Measurements from ENCODE around the gene RELL2.
"Not testable (repeated sequence)": the region's sequence is repeated elsewhere in the genome, so short reads cannot be mapped to it uniquely, and the experiment has no call there.

The RELL2 gene

GRCh38 chr5:141636413-141637122 lies at the start of gene RELL2, which contains the start of gene HDAC3:
Gene RELL2 (plus strand): TSS chr5:141636997. CDS start chr5:141638226, 1,229 bp downstream.
Gene HDAC3 (minus strand): TSS chr5:141636849. CDS start chr5:141636790, 59 bp downstream.
- DNase-seq (ENCODE audit: low read depth) = no peak

GRCh38 chr5:141590127-141590526 lies 46.7 kb upstream of the RELL2 start:
- no peak for DNase-seq (ENCODE audit: low read depth)

DNA sequence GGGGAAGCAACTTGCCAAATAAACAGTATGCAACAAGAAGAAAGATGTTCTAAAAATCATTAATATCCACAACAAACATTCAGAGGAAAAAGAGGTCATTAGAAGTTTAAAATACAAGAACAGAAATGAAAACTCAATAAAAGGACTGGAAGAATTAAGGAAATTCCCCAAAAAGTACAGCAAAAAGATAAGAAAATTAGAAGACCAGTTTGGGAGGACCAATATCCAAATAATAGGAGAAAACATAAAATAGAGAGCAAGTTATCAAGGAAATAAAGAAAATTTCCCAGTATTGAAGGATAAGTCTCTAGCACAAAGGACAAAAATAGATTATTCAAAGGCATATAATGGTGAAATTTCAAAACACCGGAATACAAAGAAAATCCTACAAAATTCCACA lies 39.9 kb upstream of the RELL2 start:
- no peak for DNase-seq (ENCODE audit: low read depth)

- DNase-seq (ENCODE audit: low read depth) = no peak
Observed at GRCh38 chr5:141597394-141597793, 39.4 kb upstream of the RELL2 start.

DNA sequence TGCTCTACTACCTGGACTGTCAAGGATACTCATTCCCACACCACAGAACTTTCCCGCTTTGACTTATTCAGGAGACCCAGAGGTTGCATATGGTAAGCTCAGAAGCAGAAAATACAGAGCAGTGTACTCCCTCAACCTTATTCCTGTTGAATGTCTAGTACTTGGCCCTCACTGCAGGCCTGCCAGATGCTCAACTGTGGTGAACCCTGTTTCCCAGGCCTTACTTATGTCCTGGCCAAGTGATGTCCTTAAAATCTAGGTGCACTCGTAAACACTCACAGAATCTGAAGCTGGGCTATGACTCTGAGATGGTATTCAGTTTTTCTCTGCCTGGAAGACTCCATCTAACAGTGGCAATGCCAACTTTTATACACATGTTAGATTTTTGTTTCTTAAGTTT lies 39.0 kb upstream of the RELL2 start:
- no peak for DNase-seq (ENCODE audit: low read depth)

- no peak for DNase-seq (ENCODE audit: low read depth)
Observed at GRCh38 chr5:141598391-141599345, 38.1 kb upstream of the RELL2 start.

DNA sequence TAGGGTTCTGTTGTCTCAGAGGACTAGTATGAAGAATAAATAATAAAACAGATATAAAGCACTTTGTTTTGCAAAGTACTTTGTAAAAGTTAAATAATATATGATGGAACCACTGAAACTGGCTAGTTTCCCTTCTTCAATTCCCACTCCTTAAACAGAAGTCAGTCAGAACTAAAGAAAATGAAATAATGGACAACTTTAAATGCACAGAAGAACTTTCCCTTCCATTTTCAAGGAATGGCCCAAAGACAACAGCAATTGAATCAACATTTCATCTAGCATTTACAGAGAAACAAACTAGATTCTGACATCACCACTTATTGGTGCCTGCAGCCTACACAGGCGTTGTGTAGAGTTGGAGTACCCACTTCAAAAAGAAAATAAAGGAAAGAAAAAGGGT lies 34.2 kb upstream of the RELL2 start:
- DNase-seq (ENCODE audit: low read depth) = no peak

DNA sequence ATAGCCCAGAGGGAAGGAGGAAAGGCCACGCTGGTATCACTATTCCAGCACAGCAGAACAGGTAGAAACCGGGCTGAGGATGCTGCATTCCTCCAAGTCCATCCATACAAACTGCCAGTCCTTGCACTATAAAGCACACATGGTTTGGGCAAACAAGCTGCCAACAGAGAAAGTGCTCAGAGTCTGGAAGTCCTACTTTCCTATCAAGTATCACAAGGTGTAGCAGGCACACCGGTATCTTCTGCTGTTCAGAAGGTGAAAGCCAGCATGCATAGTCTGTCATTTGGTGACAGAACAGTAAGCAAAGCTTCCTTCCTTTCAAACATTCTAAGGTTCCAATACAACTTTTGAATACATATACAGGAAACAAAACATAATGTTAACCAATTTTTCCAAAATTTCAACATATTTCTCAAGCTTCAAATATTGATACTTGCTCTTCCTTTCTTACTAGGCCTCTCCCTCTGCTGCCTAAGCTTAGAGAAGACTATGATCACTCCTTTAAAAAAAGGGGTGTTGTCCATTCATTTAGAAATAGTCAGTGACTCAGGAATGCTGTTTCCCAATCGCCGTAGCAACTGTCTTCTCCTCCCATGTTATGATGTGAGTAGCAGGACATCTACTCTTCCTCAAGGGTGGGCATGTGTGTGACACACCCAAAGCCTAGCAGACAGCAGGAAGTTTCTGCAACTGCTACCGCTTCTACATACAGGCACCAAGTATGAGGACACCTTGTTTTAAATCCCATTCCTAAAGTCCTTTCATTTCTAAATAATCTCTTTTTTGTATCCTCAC lies 32.7 kb upstream of the RELL2 start:
- DNase-seq (ENCODE audit: low read depth) = peak; percentile 45

GRCh38 chr5:141605523-141606277 lies 31.1 kb upstream of the RELL2 start:
- DNase-seq (ENCODE audit: low read depth) = no peak

DNA sequence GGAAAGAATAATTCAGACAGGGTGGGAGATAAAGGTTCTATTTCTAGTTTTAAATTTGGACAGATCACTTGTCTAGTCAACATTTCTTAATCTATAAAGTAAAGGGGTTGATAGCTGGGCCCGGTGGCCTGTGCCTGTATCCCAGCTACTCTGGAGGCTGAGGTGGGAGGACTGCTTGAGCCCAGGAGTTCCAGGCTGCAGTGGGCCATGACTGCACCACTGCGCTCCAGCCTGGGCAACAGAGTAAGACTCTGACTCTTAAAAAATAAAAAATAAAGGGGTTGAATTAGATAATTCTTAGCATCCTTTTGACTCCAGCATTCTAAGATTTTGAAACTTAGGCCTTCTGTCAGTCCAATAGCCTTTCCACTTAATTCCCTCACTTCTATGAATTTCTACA lies 28.8 kb upstream of the RELL2 start:
- DNase-seq (ENCODE audit: low read depth) = no peak

DNA sequence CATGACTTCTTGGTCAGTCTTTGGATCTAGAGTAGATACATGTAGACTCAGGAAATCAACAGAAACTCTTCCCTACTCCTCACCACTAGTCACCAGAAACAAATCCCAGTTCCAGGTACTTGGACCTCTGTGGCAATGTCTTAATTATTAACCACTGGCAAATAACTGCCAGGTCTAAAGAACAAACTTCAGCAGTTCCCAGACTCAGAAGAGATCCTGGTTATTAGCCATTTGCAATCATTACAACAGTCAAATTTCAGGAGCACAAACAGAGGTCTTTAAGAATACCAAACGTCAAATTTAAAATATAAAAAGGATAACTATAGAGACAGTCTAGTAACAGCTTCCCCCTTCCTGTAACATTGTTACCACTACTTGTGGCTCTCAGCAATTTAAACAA lies 28.2 kb upstream of the RELL2 start:
- no peak for DNase-seq (ENCODE audit: low read depth)

- DNase-seq (ENCODE audit: low read depth) = no peak
Observed at GRCh38 chr5:141609044-141609443, 27.8 kb upstream of the RELL2 start.

DNA sequence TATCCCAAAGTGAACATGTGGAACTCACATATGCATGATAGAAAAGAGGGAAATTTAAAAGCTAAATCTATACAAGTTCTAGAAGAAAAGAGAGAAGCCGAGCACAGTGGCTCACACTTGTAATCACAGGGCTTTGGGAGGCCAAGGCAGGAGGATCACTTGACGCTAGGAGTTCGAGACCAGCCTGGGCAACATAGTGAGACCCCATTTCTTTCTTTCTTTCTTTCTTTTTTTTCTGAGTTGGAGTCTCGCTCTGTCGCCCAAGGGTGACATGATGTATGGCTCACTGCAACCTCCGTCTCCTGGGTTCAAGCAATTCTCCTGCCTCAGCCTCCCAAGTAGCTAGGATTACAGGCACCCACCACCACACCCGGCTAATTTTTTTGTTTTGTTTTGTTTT lies 26.9 kb upstream of the RELL2 start:
- DNase-seq (ENCODE audit: low read depth) = not testable (repeated sequence)

- DNase-seq (ENCODE audit: low read depth) = no peak
Observed at GRCh38 chr5:141611289-141611688, 25.5 kb upstream of the RELL2 start.

DNA sequence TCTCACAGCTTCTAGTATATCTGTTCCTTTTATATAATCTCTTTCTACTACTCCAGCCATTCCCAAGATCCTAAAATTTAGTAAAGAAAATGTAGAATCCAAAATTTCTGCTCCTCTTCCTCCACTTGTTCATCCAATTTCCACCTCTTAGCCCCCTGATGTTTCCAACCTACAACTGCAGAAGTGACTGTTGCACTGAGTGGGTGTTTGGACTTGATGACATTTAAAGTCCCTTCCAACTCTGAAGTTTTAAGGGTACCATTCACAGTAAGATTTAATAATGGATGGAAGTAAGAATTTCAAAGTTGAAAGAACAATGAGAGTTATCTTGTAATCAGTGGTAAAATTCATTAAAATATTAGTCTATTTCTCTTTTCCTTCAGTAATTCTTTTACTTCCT lies 23.5 kb upstream of the RELL2 start:
- no peak for DNase-seq (ENCODE audit: low read depth)

GRCh38 chr5:141615991-141616720 lies 20.6 kb upstream of the RELL2 start:
- no peak for DNase-seq (ENCODE audit: low read depth)

GRCh38 chr5:141617128-141617527 lies 19.7 kb upstream of the RELL2 start:
- DNase-seq (ENCODE audit: low read depth) = no peak

- no peak for DNase-seq (ENCODE audit: low read depth)
Observed at GRCh38 chr5:141617682-141618029, 19.1 kb upstream of the RELL2 start.

DNA sequence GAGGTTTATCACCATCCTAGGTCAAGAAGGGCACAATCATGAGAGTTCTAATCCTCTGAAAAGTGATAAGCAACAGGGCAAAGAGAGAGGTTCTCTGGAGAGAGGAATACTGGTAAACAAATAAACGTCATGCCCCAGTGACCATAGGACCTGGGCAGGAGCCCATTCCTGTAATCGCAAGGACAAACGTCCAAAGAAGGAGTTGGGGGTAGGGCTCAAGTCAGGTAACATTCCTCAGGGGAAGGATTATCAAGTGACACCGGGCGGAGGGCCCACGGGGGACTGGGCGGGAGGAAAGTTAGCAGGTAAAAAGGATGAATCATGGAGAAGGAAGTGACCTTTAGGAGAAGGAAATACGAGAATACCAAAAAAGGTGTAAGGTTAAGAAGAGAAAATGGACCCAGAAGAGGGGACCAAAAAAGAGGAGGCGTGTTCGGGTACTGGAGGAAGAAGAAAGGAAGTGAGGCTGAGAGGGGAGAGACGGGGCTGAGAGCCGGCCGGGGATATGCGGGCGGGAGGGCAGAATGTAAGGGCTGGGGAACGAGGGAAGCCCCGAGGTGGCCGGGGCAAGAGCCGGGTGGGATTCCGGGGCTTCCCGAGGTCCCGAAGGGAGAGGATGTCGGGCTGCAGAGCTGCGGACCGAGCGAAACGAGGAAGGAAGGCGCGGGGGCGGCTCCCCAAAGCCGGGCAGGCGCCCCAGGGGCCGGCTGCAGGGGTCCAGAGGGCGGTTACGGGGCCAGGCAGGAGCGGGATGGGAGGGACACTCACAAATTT lies 18.6 kb upstream of the RELL2 start:
- no peak for DNase-seq (ENCODE audit: low read depth)
